Measurements from ENCODE around the gene PPP2R2D.

PPP2R2D gene

DNA sequence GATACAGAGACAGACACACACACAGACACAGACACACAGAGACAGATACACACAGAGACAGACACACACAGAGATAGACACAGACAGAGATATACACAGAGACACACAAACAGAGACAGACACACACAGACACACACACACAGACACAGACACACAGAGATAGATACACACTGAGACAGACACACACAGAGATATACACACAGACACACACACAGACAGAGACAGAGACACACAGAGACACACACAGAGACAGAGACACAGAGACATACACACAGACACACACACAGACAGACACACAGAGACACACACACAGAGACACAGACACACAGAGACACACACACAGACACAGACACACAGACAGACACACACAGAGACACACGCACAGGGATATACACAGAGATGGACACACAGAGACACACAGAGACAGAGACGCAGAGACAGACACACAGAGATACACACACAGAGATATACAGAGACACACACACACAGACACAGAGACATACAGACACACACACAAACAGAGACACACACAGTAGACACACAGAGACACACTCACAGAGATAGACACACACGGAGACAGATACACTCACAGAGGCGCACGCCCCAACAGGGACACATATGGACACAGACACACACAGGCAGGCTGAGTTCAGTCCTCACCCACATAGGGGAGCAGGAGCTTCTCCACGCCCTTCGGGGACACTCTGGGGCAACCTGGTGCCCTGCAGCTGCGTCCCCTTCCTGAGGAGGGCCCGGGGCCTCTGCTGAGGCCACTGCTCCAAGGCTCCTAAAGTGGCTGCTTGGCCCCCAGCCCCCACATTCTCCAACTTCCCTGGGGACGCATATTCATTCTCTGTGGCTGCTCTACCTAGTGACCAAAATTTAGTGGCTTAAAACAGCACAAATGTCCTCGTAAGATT is 10.3 kb upstream of the PPP2R2D start:
- no peak for DNase-seq

DNA sequence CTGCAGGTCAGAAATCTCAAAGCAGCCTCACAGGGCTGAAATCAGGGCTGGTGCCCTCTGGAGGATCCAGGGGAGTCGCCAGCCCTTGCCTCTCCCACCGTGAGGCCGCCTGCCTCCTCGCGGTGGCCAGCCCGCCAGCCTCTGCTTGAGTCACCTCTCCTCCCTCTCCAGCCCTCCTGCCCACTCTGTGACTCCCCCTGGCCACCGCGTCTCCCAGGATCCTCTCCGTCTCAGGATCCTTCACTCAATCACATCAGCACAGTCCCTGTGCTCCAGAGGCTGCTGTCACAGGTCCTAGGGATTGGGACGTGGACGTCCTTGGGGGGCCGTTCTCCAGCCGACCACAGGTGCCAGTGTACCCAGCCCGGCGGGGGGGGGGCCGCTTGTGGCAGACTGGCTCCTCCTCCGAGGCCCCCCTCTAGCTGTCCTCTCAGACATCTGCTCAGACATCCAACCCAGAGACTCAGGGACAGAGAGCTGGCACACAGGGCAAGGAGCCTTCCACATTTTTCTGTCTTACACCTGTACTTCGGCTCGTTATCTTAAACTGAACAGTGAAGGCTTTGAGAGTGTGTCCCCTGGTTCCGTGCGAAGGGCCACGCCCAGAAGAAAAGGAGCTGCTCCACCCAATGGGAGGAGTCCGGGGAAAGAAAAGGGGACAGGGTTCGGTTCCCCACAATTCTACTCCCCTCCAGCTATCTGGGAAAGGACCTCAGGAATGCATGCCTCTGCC is 9.4 kb upstream of the PPP2R2D start:
- DNase-seq: no peak

DNA sequence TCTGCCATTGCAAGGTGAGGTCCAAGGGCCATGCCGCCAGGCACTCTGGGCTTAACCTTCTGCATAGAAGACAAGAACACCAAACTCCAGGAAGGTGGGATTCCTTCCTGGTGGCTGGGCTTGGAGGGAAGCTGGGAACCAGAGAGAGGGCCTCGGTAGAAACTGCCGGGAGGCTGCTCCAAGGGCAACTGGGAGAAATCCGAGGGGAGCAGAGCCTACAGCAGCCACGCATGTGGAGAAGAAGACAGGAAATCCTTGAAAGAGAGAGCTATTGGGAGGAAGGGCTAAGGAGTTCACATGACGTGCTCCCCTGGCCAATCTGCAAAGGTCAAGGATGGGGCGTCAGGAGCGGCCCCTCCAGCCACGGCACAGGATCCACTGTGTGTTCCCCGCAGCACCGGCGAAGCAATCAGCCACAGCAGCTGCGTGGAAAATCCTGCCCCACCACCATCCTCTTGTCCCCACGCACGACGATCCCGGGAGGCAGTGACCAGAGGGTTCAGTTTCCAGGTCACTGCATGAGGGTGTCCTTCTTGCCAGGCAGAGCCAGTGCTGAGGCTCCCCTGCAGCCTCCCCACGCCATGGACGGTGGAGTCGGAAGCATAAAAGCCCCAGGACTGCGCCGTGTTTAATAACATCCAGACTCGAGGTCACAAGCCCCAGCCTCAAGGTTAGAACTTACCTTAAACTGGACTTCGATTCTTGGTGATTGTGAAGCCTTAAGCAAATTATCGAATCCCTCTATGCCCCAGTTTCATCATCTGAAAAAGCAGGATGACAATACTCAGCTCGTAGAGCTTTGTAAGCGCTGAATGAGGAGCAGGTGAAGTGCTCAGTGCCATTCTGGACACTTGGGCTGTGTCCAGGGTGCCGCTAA is 8.6 kb upstream of the PPP2R2D start:
- no peak for DNase-seq

DNA sequence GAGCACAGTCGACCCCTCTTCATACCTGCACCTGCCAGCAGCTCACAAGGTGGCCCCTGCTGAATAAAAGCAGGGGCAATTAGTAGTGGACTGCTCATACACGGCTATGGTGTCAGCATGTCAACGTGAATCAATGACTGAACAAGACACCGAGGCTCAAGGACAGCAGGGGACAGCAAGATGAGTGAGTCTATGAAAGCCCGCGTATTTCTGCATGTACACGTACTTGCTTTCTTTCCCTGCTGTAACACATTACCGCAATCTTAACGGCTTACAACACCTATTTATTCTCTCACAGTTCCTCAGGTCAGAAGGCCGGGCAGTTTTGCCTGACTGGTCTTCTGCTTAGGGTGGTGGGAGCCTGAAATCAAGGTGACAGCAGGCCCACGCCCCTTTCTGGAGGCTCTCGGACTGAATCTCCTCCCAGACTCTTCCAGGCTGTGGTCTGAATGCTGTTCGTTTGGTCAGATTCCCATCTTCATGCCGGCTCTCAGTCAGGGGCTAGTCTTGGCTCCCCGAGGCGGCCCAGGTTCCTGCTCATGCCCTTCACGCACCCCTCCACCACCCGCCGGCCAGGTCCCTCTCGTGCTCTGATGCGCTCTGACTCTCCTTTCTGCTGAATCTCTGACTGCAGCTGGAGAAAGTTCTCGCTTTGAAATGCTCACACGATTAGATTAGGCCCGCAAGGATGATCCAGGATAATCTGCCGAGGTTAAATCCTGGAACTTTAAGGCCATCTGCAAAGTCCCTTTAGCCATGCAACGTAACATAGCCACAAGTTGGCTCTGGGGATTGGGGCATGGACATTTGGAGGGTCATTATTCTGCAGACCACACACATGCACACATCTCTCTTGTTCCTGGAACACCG is 7.8 kb upstream of the PPP2R2D start:
- no peak for DNase-seq

DNA sequence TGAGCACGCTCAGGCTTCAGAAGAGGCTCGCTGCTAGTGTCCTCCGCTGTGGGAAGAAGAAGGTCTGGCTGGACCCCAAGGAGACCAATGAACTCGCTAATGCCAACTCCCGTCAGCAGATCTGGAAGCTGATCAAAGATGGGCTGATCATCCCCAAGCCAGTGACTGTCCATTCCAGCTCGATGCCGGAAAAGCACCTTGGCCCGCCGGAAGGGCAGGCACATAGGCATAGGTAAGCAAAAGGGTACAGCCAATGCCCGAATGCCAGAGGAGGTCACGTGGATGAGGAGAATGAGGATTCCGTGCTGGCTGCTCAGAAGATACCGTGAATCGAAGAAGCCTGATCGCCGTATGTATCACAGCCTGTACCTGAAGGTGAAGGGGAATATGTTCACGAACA is 5.7 kb upstream of the PPP2R2D start:
- DNase-seq: no peak

DNA sequence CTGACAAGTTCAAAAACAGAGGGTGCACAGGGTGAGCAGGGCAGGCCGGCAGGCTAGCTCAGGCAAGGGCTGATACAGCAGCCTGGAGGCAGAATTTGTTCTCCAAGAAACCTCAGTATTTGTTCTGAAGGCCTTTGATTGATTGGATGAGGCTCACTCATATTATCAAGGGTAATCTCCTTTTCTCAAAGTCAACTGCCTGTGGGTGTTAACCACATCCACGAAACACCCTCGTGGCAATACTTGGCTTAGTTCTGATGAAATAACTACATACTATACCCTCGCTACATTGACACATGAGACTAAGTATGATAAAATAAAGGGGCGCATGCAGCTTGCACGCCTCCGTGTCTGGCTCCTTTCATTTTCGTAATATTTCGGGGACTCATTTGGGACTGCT is 4.4 kb upstream of the PPP2R2D start:
- DNase-seq: no peak

DNA sequence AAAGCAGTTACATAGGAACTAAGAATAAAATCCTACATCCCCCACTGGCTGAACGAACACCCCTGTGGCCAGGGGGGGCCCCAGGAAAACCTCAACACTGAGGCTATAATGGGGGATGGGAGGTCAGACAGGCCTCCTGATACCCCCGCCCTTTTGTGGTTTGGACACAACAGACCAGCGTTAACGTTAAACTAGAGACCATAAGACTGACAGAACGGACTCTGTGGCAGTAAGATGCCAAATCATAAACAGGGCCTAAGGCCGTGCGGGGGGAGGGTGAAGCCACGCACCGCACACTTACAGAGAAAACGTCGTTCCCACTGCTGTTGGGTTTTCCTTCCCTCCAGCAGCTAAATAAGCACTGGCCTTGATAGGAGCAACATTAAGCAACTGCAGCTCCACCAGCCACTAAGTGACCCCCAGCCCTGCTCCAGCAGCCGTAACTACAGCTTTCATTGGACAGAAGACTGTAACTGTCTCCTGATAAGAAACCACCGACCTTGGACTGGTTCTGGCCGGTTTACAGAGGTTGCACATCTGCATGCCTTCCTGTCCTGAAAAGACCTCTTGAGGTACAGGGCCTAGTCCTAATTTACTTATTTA is 3.4 kb upstream of the PPP2R2D start:
- no peak for DNase-seq

DNA sequence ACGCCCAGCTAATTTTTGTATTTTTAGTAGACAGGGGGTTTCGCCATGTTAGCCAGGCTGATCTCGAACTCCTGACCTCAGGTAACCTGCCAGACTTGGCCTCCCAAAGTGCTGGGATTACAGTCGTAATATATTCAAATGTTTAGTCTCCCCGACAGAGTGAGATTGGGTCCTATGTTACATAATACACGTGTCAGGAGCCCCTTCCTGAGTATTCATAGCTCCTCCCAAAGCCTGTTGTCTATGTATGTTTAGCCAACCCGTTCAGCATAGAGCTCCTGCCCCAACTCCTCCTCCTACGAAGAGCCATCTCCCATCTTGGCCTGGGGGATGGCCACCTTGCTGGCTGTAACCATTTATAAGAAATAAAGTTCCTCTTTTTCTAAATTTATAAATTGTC is 2.7 kb upstream of the PPP2R2D start:
- DNase-seq: no peak

DNA sequence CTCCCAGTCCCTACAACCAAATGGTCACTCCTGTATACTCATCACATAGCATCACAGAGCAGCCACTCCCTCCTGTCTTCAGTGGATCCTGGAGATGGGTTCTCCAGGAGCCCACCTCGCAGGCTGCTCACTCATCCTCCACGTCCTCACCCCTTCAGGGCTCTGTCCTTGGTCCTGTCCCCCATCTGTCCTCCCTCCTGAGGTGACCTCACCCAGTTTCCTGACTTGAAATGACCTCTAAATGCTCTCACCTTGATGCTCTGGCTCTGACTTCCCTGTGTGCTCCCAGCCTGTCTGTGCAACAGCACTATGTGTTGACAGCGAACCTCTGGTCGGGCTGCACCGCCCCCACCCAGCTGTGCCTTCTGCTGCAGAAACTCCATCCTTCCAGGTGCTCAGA is 2.1 kb upstream of the PPP2R2D start:
- DNase-seq: no peak

DNA sequence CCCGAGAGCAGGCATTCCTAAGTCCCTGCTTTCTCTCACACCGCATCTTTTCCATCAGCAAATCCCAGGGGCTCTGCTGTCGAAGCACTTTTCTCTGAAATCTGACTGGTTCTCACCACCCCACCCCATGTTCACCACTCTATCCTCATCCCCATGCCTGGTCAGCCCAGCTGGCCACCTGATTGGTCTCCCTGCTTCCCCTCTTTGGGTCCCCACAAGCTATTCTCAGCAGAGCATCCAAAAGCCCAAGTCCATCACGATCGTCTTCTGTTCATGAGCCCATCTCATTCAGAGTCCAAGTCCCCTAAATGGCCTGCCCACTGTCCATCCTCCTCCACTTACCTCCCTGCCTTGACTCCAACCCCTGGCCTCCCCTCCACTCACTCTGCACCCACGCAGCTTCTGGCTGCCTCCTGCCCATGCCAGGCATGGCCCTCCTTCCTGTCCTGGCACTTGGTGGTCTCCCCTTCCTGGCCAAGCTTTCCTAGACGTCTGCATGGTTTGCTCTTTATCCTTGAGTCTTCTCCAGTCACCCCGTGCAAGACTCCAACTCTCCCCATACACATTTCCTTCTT is 1.6 kb upstream of the PPP2R2D start:
- DNase-seq: no peak

DNA sequence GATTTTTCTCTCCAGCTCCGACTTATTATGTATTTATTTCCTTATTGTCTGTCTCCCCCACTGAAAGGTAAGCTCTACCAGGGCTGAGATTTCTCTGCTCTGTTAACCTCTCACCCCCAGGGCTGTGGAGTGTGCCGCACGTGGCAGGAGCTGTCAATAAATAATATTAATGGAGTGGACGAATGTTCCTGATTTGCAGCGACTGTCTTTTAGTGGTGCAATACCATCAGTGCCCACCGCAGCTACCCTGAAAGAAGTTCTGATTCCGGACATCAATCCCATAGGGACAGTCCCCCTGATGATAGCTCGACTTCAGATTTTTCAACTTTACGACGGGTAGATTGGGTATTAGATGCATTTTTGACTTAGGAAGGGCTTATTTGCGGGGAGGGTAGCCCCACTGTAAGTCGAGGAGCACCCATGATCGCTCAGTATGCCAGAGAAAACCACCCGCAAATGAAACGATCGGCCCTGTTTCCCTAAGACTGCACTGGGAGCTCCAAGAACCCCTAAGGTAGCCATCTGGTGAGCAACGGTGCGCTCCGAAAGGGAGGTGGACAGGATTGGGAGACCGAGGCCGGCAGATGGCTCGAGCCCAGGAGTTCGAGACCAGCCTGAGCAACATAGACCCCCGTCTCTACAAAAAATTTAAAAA is 986 bp upstream of the PPP2R2D start:
- no peak for DNase-seq

DNA sequence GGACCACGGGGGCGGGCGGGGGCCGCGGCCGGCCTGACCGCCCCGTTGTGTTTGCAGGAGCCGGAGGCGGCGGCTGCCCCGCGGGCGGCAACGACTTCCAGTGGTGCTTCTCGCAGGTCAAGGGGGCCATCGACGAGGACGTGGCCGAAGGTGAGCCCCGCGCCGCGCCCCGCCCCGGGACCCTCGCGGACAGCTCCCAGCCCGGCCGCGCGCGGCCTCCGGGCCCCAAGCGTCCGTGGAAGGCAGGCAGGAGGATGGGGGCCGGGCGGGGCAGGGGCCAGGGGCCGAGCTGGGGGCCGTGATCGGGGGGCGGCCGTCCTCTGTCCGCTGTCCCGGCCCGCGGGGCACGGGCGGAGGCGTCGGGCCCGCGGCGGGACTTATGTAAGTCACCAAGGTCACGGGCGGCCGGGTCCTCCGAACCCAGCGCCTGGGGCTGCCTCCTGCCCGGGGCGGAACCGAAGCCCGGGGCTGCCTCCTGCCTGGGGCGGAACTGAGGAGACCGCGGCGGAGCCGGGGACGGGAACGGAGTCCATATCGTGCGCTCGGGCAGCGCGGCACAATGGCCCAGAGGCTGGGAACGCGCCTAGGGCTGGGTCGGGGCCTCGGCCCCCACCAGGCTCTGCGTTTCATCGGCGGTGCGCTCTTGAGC is 497 bp downstream of the PPP2R2D start:
- peak; percentile 28 for DNase-seq

DNA sequence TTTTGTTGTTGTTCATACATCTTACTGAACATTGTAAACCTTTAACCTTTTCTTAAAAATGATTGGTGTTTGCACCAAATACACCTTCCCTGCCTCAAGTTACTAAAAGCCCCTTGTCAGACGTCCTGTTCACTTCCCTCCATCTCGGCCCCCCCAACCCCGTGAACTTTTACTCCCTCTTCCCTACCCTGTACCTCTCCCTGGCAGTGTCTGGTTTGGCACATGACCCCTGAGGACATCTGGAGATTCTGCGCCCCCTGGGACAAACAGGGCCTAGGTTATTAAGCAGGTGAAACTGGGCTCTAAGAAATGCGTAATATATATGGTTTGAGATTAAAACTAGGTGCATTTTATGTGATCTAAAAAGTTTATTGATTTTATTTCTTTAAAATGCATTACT is 1.4 kb downstream of the PPP2R2D start:
- no peak for DNase-seq

DNA sequence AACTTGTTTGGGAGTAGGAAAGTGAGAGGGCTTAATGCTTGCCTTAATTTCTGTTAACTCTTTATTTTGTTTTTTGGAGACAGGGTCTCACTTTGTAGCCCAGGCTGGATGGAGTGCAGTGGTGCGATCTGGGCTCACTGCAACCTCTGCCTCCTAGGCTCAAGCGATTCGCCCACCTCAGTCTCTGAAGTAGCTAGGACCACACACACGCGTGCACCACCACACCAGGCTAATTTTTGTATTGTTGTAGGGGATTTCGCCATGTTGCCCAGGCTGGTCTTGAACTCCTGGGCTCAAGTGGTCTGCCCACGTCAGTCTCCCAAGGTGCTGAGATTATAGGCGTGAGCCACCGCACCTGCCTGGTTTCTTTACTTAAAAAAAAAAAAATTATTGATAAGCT is 1.9 kb downstream of the PPP2R2D start:
- DNase-seq: no peak

DNA sequence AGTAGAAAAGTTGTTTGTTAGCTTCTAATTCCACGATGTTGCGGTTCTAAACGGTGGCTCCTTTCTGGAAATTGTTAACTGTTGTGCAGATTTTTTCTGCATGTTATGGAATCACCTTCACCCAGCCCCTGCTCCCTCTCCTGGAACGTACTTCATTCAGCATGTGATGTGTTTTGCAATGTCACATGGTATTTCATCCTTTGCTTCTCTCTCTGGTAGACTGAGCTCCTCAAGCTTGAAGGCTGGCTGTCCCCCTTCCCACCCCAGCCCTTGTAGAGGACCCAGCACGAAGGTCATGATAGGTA is 4.4 kb downstream of the PPP2R2D start:
- DNase-seq: no peak

DNA sequence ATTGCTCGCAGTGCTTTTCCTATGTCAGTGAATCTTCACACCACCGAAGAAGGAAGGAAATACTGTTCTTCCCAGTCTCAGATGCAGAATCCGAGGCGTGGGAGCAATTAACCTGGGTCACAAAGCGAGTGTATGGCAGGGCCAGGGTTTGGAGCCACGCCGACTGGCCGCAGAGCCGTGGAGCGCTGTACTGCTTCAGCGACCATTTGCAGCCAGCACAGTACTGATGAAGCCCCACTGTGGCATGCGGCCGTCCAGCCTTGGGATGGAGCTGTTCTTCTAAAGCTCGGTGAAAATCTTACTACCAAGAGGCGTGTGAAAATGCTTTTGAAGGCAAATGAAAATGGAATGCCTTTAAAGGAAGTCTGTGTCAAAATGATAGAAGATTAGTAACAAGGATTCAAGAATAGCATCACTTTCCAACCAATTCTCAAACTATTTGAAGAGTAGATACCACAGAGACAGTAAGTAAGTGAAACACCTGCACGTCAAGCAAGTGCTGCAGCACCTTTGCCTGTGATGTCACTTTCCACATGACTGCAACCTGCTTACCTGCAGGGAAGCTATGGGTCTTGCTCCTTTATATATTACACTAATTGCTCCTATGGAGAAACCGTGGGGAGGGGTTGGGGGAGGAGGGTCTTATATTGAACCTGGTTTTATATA is 4.9 kb downstream of the PPP2R2D start:
- DNase-seq: no peak

DNA sequence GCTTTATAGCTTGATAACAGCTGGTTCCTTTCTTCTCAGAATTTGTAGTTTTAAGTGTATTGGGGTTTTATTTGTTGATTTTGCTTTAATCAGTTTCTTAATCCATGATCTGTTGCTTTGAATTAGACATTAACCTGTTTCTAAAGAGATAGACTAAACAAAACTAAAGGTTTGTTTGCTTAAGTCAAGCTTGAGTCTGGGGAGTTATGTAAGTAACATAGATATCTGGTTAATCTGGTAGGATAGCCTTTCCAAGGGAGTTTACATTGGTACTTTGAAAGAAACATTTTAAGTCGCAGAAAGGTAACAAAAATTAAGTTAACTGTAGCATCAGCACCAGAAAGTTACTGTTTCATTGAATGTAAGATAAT is 5.4 kb downstream of the PPP2R2D start:
- no peak for DNase-seq

DNA sequence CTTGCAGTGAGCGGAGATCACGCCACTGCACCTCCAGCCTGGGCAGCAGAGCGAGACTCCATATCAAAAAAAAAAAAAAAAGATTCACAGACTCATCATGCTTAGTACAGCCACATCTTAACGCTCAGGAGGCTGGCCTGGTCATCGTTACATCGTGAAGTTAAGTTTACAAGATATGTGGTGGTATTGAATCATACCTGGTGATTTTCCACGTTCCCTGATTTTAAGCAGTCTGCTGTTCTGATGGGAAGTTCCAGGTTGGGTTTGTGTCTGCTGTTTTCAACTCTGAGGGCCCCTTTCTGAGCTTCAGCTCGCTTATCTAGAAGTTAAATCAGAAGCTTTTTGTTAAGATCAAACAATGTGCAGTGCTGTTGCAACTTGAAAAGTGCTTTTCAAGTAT is 6.9 kb downstream of the PPP2R2D start:
- no peak for DNase-seq

DNA sequence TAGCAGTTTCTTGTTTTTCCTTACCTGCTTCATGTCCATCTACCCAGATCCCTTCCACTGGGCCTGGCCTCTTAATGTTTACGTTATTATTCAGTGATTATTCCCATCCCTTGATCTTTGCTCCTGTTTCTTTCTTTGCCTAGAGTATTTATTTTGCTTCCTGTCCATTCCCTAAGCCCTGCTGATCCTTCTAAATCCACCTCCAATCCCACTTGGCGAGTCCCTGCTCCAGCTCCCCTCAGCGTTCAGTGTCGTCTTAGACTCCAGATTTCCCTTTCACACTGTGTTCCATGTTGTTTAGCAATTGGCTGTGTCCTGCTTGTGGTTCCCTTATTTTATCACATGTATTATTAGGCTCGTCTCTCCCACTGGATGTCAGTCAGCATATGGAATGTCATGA is 7.3 kb downstream of the PPP2R2D start:
- DNase-seq: no peak

Data from activated gamma-delta T cell (primary cell).